Activated B cell treated with CpG ODN at 0.5 μM for 24 hours (primary cell): ENCODE data around the gene NUP62. TPM values are rescaled to one million over a fixed set of nuclear protein-coding genes. Genes with fewer than 3 reads are reported as not detected.

Experiments
- ATAC-seq: fragments of 200-7000 bp; cut with Tn5 transposase; one replicate; pipeline ENCODE4 v1.10.0; 2021; ENCODE audit warnings: low read depth, mild to moderate bottlenecking, moderate library complexity
- CTCF ChIA-PET: fragments of 350-600 bp; sonication (Branson Sonifier 250); formaldehyde crosslinking; loops from one replicate; lab custom pipeline; 2021; ENCODE audit warnings: antibody characterized with exemption; lab: Charles Lee
- POLR2A ChIA-PET: fragments of 350-600 bp; sonication (Branson Sonifier 250); formaldehyde crosslinking; loops from one replicate; lab custom pipeline; 2021; ENCODE audit warnings: antibody characterized with exemption; lab: Charles Lee
- DNase-seq: peaks from one replicate; pipeline ENCODE4 v3.0.0; 2022
- H3K27ac Mint-ChIP-seq: one replicate; pipeline ENCODE4 v1.8.0; 2020; ENCODE audit warnings: mixed read lengths
- H3K27me3 Mint-ChIP-seq: one replicate; pipeline ENCODE4 v1.8.0; 2021; ENCODE audit warnings: mixed read lengths
- H3K36me3 Mint-ChIP-seq: one replicate; pipeline ENCODE4 v1.8.0; 2021; ENCODE audit warnings: low read depth, mixed read lengths
- H3K4me1 Mint-ChIP-seq: one replicate; pipeline ENCODE4 v1.8.0; 2021; ENCODE audit warnings: mixed read lengths
- H3K4me3 Mint-ChIP-seq: one replicate; pipeline ENCODE4 v1.8.0; 2020; ENCODE audit warnings: mild to moderate bottlenecking, mixed read lengths
- H3K9me3 Mint-ChIP-seq: one replicate; pipeline ENCODE4 v1.8.0; 2020; ENCODE audit warnings: mixed read lengths
- intact Hi-C: fragments of 100-400 bp; cut with micrococcal nuclease; formaldehyde crosslinking; loops from one replicate; pipeline ENCODE4 v1.15.1; 2024
- total RNA-seq: library from RNA; stranded (reverse); gene quantifications from 2 replicates; pipeline ENCODE4 v1.2.3, GENCODE V29; 2022
- TF ChIP-seq, protein P1 (sequence below): fragments of 200-600 bp; IDR thresholded peaks from one replicate; pipeline ENCODE4 v1.8.0; 2022; ENCODE audit warnings: antibody characterized with exemption, mild to moderate bottlenecking

The NUP62 gene
- total RNA-seq, 1 donor from 2014 or later: 114 TPM

DNA sequence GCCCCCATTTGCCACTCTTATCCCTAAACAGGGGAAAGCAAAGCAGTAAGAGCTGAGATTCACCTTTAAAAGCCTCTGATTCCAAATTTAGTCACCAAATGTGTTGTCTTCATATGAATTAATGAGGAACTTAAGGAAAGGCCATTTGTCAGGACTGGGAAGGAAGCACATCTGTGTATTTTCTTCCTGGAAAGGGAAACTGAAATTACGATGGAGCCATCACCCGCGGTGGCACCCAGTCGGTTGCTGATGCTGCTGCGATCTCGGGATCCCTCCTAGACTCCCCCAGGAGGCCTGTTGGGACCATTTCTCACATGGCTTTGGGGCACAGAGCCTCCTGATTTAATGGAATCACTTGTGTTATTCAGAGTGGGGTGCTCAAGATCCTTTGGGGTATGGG, 25.2 kb downstream of the NUP62 start:
- Mint-ChIP-seq H3K27ac (peak overlapping the region; percentile 18), H3K27me3 (no peaks in the 10 kb centered on the region), H3K4me3 (no peak overlapping the region), H3K9me3 (no peaks in the 10 kb centered on the region), H3K36me3 (peaks cover 26% of the 10 kb centered on the region), H3K4me1 (peaks cover 55% of the 10 kb centered on the region)
- intact Hi-C loops: no loop called here
- no peak for DNase-seq
- TF ChIP-seq, protein P1, sequence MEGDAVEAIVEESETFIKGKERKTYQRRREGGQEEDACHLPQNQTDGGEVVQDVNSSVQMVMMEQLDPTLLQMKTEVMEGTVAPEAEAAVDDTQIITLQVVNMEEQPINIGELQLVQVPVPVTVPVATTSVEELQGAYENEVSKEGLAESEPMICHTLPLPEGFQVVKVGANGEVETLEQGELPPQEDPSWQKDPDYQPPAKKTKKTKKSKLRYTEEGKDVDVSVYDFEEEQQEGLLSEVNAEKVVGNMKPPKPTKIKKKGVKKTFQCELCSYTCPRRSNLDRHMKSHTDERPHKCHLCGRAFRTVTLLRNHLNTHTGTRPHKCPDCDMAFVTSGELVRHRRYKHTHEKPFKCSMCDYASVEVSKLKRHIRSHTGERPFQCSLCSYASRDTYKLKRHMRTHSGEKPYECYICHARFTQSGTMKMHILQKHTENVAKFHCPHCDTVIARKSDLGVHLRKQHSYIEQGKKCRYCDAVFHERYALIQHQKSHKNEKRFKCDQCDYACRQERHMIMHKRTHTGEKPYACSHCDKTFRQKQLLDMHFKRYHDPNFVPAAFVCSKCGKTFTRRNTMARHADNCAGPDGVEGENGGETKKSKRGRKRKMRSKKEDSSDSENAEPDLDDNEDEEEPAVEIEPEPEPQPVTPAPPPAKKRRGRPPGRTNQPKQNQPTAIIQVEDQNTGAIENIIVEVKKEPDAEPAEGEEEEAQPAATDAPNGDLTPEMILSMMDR: no peak
- no peak for ATAC-seq
- ChIA-PET POLR2A (interaction anchor here (1.1 to 1.7 kb wide), 2 partner anchors 16 to 25 kb away, joined by 4 to 9 read pairs; partner anchors contain the start of genes ATF5 and NUP62), CTCF (interaction anchor here (4.6 kb wide), 1 partner anchor 13 kb away, joined by 16 read pairs; no protein-coding TSS in a partner anchor)

DNA sequence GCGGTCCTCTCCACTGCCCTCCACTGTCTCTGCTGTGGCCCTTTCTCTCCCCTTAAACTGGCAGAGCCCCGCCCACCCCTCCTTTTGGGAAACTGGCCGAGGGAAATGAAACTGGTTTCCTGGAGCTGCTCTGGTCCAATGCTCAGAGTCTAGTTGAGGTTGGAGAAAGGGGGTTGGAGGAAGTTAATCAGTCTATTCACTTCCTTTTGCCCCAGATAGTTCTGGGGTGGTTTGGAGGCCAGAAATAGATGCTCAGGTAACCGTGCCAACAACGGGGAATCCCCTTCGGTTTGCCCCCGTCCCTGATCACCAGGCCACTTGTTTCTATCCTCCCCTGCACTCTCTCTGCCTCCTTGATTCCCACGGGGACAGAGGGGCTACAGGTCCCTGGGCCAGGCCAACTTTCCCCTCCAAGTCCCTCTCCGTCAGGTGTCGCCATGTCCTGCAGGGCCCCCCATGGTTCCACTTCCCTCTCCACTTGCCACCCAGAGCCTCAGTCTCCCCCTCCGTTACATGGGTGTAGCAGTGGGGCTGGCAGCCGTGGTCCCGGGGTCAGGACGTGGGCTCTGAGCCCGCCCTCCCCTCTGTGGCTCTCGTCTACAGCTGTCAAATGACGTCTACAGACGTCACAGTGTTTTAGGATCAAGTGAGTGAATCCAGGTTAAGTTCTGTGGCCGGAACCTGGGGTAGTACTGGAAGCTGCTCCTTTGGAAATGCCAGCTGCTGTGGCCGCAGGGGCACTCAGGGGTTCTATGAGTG, 32.3 kb downstream of the NUP62 start, which contains the start of gene IL4I1:
Gene IL4I1, minus strand, starts transcription at position 25 of the 759 bp plus-strand sequence. CDS start 727 bp downstream, outside the sequence.
- ATAC-seq (peak; percentile 72), DNase-seq (peak; percentile 76)
- Mint-ChIP-seq H3K27ac (peak within 1 kb of the TSS; percentile 99), H3K4me1 (peaks cover 67% of the 10 kb centered on the region), H3K27me3 (no peaks in the 10 kb centered on the region), H3K9me3 (no peaks in the 10 kb centered on the region), H3K36me3 (peaks cover 8% of the 10 kb centered on the region), H3K4me3 (peak within 1 kb of the TSS; percentile 87)
- ChIA-PET CTCF (interaction anchor here (1.1 kb wide), 1 partner anchor 20 kb away, joined by 4 read pairs; no protein-coding TSS in a partner anchor), POLR2A (interaction anchor here (0.6 to 11.5 kb wide), 23 partner anchors 9 to 1533 kb away, joined by 3 to 317 read pairs (median 5); partner anchors contain the start of genes AKT1S1, ATF5, FUZ and MED25)
- TF ChIP-seq, protein P1: no peak
- intact Hi-C loops: loop anchor here (1.0 to 10.0 kb wide), 5 partner anchors 14 to 562 kb away; partner anchors contain the start of genes AKT1S1, ATF5, CD37 and NUP62

DNA sequence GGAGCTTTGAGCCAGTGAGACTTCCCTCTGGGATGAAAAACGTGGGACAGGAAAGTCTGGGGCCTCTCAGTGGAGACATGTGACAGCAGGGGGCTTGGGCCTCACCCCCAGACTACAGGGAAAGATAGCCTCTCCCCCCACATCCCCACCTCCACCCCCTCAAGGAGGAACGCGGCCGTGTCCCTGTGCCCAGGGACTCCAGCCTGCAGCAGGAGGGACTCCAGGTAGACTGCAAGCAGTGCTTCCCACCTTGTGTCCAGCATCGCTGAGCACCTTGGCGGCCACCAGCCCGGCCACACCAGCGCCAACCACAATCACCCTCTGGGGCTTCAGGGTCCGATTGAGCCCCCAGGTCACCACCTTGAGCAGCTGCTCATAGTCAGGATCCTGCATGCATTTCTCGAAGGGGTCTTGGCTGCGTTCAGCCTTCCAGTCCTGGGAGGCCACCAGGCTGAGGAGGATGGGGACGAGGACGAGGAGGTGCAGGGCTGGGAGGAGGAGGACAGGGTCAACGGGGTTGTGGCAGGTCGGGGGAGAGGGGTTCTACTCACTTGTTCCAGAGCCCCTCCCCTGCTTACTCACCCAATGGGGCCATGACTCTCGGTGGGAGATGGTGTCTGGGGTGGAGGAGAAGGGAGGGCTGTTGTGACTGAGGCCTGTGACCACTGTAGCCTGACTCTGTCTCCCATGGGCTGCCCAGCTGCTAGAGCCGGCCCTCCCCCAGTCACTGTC, 33.6 kb downstream of the NUP62 start:
- Mint-ChIP-seq H3K27ac (peak overlapping the region; percentile 99), H3K36me3 (peaks cover 8% of the 10 kb centered on the region), H3K27me3 (no peaks in the 10 kb centered on the region), H3K4me1 (peaks cover 70% of the 10 kb centered on the region), H3K4me3 (peak overlapping the region; percentile 87), H3K9me3 (no peaks in the 10 kb centered on the region)
- intact Hi-C loops: loop anchor here (10.0 kb wide), 1 partner anchor 561 kb away; the partner anchor contains the start of gene CD37
- POLR2A ChIA-PET: interaction anchor here (0.8 to 11.5 kb wide), 7 partner anchors 16 to 128 kb away, joined by 3 to 317 read pairs (median 8); partner anchors contain the start of genes AKT1S1, AP2A1, ATF5 and NUP62
- TF ChIP-seq, protein P1: no peak
- ATAC-seq (no peak), DNase-seq (no peak)
- CTCF ChIA-PET: interaction anchor here (1.4 kb wide), 1 partner anchor 20 kb away, joined by 4 read pairs; no protein-coding TSS in a partner anchor

DNA sequence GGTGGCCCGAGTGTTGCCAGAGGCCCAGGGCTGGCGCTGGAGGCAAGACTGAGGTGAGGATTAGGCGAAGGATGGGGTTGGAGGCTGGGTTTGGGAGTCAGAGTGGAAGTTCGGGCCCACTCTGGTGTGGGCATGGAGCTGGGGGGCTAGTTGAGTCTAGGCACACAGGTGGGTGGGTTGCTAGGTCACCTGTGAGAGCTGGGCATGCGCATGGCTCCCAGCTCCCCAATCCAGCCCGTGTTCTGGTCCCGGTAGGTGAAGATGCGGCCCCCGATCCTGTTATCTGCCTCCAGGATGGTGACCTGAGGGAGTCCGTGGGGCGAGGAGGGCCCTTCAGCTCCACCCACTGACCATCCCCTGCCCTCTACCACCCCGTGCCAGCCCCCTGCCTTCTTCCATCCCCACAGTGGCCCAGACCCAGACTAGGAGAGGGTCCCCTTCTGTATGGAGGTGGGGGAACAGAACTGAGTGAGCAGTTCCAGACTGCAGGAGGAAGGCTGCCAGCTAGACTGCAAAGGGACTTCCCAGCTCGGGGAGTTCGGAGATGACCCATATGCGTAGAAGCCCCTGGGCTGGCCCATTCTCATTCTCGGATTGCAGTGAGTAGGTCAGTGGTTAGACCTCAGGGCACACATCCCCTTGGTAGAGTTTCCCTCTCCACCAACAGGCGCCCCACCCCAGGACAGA, 34.3 kb downstream of the NUP62 start:
- peak overlapping the region; percentile 65 for H3K27ac Mint-ChIP-seq
- peaks cover 70% of the 10 kb centered on the region for H3K4me1 Mint-ChIP-seq
- no peaks in the 10 kb centered on the region for H3K27me3 Mint-ChIP-seq
- DNase-seq: no peak
- peaks cover 8% of the 10 kb centered on the region for H3K36me3 Mint-ChIP-seq
- no peak for ATAC-seq
- intact Hi-C loops: loop anchor here (10.0 kb wide), 1 partner anchor 560 kb away; the partner anchor contains the start of gene CD37
- H3K4me3 Mint-ChIP-seq: peak overlapping the region; percentile 87
- POLR2A ChIA-PET: interaction anchor here (0.8 to 11.5 kb wide), 7 partner anchors 17 to 128 kb away, joined by 3 to 317 read pairs (median 14); partner anchors contain the start of genes AKT1S1, AP2A1, ATF5 and NUP62
- no peaks in the 10 kb centered on the region for H3K9me3 Mint-ChIP-seq
- TF ChIP-seq, protein P1: no peak
- CTCF ChIA-PET: interaction anchor here (1.4 kb wide), 1 partner anchor 19 kb away, joined by 4 read pairs; no protein-coding TSS in a partner anchor
